Neuron (in vitro differentiated cells): Measurements from ENCODE around the gene PICALM.
"Not testable (repeated sequence)": the region's sequence is repeated elsewhere in the genome, so short reads cannot be mapped to it uniquely, and the experiment has no call there.

Experiments used
- H2AFZ ChIP-seq: one replicate; pipeline ENCODE4 v1.6.1; 2013; ENCODE audit warnings: low read depth, mild to moderate bottlenecking, inconsistent platforms, low read length, moderate library complexity
- H3K27me3 ChIP-seq: one replicate; pipeline ENCODE4 v1.6.1; 2013; ENCODE audit warnings: low read length; ENCODE audit not compliant: insufficient read depth
- H3K36me3 ChIP-seq: one replicate; pipeline ENCODE4 v1.6.1; 2013; ENCODE audit warnings: low read length; ENCODE audit not compliant: insufficient read depth
- H3K4me1 ChIP-seq: one replicate; pipeline ENCODE4 v1.6.1; 2013; ENCODE audit warnings: low read length; ENCODE audit not compliant: insufficient read depth
- H3K4me3 ChIP-seq: 2 replicates; pipeline ENCODE4 v1.5.1; 2013; ENCODE audit warnings: mild to moderate bottlenecking, low read length, moderate library complexity
- H3K9me3 ChIP-seq: one replicate; pipeline ENCODE4 v1.6.1; 2013; ENCODE audit warnings: low read length

The PICALM gene

GRCh38 chr11:86068951-86069407 lies at the start of gene PICALM:
TSS of gene PICALM (minus strand) at chr11:86069084. CDS start at chr11:86068780, 304 bp downstream.
- H3K9me3 ChIP-seq, result no peaks in the 10 kb centered on the region
- H3K4me1 ChIP-seq, result peaks cover 15% of the 10 kb centered on the region
- no peaks in the 10 kb centered on the region for H3K36me3 ChIP-seq
- peak within 1 kb of the TSS; percentile 49 for H2AFZ ChIP-seq
- H3K4me3 ChIP-seq, result peak within 1 kb of the TSS; percentile 93
- no peaks in the 10 kb centered on the region for H3K27me3 ChIP-seq

- Histone ChIP-seq H3K9me3 (no peaks in the 10 kb centered on the region), H3K27me3 (peaks cover 3% of the 10 kb centered on the region), H3K36me3 (no peaks in the 10 kb centered on the region), H2AFZ (no peak overlapping the region), H3K4me1 (no peaks in the 10 kb centered on the region), H3K4me3 (no peak overlapping the region)
These were observed 49.4 kb upstream of the PICALM start for GRCh38 chr11:86118253-86118652.

GRCh38 chr11:86117712-86118063 lies 48.8 kb upstream of the PICALM start:
- no peaks in the 10 kb centered on the region for H3K36me3 ChIP-seq
- no peaks in the 10 kb centered on the region for H3K9me3 ChIP-seq
- no peak overlapping the region for H3K4me3 ChIP-seq
- H3K4me1 ChIP-seq, result no peaks in the 10 kb centered on the region
- H2AFZ ChIP-seq, result no peak overlapping the region
- peaks cover 3% of the 10 kb centered on the region for H3K27me3 ChIP-seq

- Histone ChIP-seq H3K36me3 (no peaks in the 10 kb centered on the region), H3K4me1 (no peaks in the 10 kb centered on the region), H3K27me3 (peaks cover 3% of the 10 kb centered on the region), H3K9me3 (no peaks in the 10 kb centered on the region), H3K4me3 (no peak overlapping the region), H2AFZ (no peak overlapping the region)
These were observed 48.3 kb upstream of the PICALM start for GRCh38 chr11:86117001-86117711.

- no peak overlapping the region for H3K4me3 ChIP-seq
- H3K27me3 ChIP-seq, result peaks cover 3% of the 10 kb centered on the region
- no peaks in the 10 kb centered on the region for H3K36me3 ChIP-seq
- no peak overlapping the region for H2AFZ ChIP-seq
- H3K9me3 ChIP-seq, result no peaks in the 10 kb centered on the region
- no peaks in the 10 kb centered on the region for H3K4me1 ChIP-seq
These were observed 47.5 kb upstream of the PICALM start for GRCh38 chr11:86116386-86116726.

GRCh38 chr11:86115542-86116385 lies 46.9 kb upstream of the PICALM start:
- H3K9me3 ChIP-seq, result no peaks in the 10 kb centered on the region
- peaks cover 3% of the 10 kb centered on the region for H3K27me3 ChIP-seq
- no peak overlapping the region for H2AFZ ChIP-seq
- no peaks in the 10 kb centered on the region for H3K36me3 ChIP-seq
- no peak overlapping the region for H3K4me3 ChIP-seq
- H3K4me1 ChIP-seq, result no peaks in the 10 kb centered on the region

- H2AFZ ChIP-seq, result no peak overlapping the region
- H3K4me3 ChIP-seq, result no peak overlapping the region
- no peaks in the 10 kb centered on the region for H3K9me3 ChIP-seq
- peaks cover 2% of the 10 kb centered on the region for H3K4me1 ChIP-seq
- H3K27me3 ChIP-seq, result no peaks in the 10 kb centered on the region
- no peaks in the 10 kb centered on the region for H3K36me3 ChIP-seq
These were observed 40.2 kb upstream of the PICALM start for GRCh38 chr11:86108890-86109638.

GRCh38 chr11:86108191-86108590 lies 39.3 kb upstream of the PICALM start:
- H2AFZ ChIP-seq, result no peak overlapping the region
- H3K4me3 ChIP-seq, result no peak overlapping the region
- no peaks in the 10 kb centered on the region for H3K36me3 ChIP-seq
- H3K4me1 ChIP-seq, result peaks cover 2% of the 10 kb centered on the region
- H3K9me3 ChIP-seq, result no peaks in the 10 kb centered on the region
- no peaks in the 10 kb centered on the region for H3K27me3 ChIP-seq

- H3K4me1 ChIP-seq, result peaks cover 2% of the 10 kb centered on the region
- no peaks in the 10 kb centered on the region for H3K9me3 ChIP-seq
- H3K4me3 ChIP-seq, result no peak overlapping the region
- no peaks in the 10 kb centered on the region for H3K36me3 ChIP-seq
- no peaks in the 10 kb centered on the region for H3K27me3 ChIP-seq
- no peak overlapping the region for H2AFZ ChIP-seq
These were observed 38.0 kb upstream of the PICALM start for GRCh38 chr11:86106916-86107315.

GRCh38 chr11:86106031-86106430 lies 37.1 kb upstream of the PICALM start:
- not testable (repeated sequence) for H3K36me3 ChIP-seq, H2AFZ ChIP-seq, H3K4me1 ChIP-seq, H3K9me3 ChIP-seq, H3K4me3 ChIP-seq, H3K27me3 ChIP-seq

GRCh38 chr11:86105601-86106000 lies 36.7 kb upstream of the PICALM start:
- H2AFZ ChIP-seq, H3K36me3 ChIP-seq, H3K4me1 ChIP-seq, H3K9me3 ChIP-seq, H3K27me3 ChIP-seq, H3K4me3 ChIP-seq: not testable (repeated sequence)

- H3K4me3 ChIP-seq, result no peak overlapping the region
- H3K36me3 ChIP-seq, result no peaks in the 10 kb centered on the region
- no peaks in the 10 kb centered on the region for H3K9me3 ChIP-seq
- no peaks in the 10 kb centered on the region for H3K27me3 ChIP-seq
- H2AFZ ChIP-seq, result no peak overlapping the region
- peaks cover under 1% of the 10 kb centered on the region for H3K4me1 ChIP-seq
These were observed 34.9 kb upstream of the PICALM start for GRCh38 chr11:86103808-86104207.

GRCh38 chr11:86101941-86102407 lies 33.1 kb upstream of the PICALM start:
- no peaks in the 10 kb centered on the region for H3K36me3 ChIP-seq
- no peaks in the 10 kb centered on the region for H3K9me3 ChIP-seq
- H3K4me3 ChIP-seq, result no peak overlapping the region
- H2AFZ ChIP-seq, result no peak overlapping the region
- H3K4me1 ChIP-seq, result no peaks in the 10 kb centered on the region
- no peaks in the 10 kb centered on the region for H3K27me3 ChIP-seq
